GM23338 (cell line): ENCODE data around the gene ASB16. TPM values are rescaled to one million over a fixed set of nuclear protein-coding genes. Genes with fewer than 3 reads are reported as not detected.

Experiments
- ATAC-seq: fragments of 200-7000 bp; cut with Tn5 transposase; 3 replicates; pipeline ENCODE4 v1.9.1; 2020
- DNase-seq: peaks from one replicate; pipeline ENCODE4 v3.0.0-alpha.2; 2015; ENCODE audit warnings: low spot score
- H2AFZ ChIP-seq: fragments of 200-600 bp; sonication (generic); 2 replicates; pipeline ENCODE4 v1.8.0; 2016; ENCODE audit warnings: antibody characterized with exemption, mild to moderate bottlenecking, moderate library complexity
- H3F3A ChIP-seq: fragments of 200-600 bp; sonication (generic); replicated peaks from 2 replicates; pipeline ENCODE4 v1.8.0; 2017; ENCODE audit warnings: antibody characterized with exemption, mixed run types, low read depth
- H3K27ac ChIP-seq: fragments of 200-600 bp; sonication (generic); 2 replicates; pipeline ENCODE4 v1.6.1; 2016; ENCODE audit warnings: low read depth
- H3K27me3 ChIP-seq: fragments of 200-600 bp; sonication (generic); 2 replicates; pipeline ENCODE4 v1.8.0; 2016; ENCODE audit warnings: mild to moderate bottlenecking, mixed run types, moderate library complexity; ENCODE audit not compliant: insufficient read depth
- H3K36me3 ChIP-seq: fragments of 200-600 bp; sonication (generic); 2 replicates; pipeline ENCODE4 v1.8.0; 2016; ENCODE audit warnings: mild to moderate bottlenecking; ENCODE audit not compliant: insufficient read depth
- H3K4me1 ChIP-seq: fragments of 200-600 bp; sonication (generic); 2 replicates; pipeline ENCODE4 v1.8.0; 2016; ENCODE audit warnings: mild to moderate bottlenecking, moderate library complexity; ENCODE audit not compliant: insufficient read depth
- H3K4me2 ChIP-seq: fragments of 200-600 bp; sonication (generic); 2 replicates; pipeline ENCODE4 v1.7.1; 2017; ENCODE audit warnings: mixed run types
- H3K4me3 ChIP-seq: fragments of 200-600 bp; sonication (generic); 2 replicates; pipeline ENCODE4 v1.6.1; 2016; ENCODE audit warnings: mixed run types
- H3K79me2 ChIP-seq: fragments of 200-600 bp; sonication (generic); replicated peaks from 2 replicates; pipeline ENCODE4 v1.8.0; 2017; ENCODE audit warnings: mild to moderate bottlenecking; ENCODE audit not compliant: insufficient read depth
- H3K9me2 ChIP-seq: fragments of 200-600 bp; sonication (generic); 2 replicates; pipeline ENCODE4 v1.8.0; 2017; ENCODE audit not compliant: insufficient read depth
- H4K20me1 ChIP-seq: fragments of 200-600 bp; sonication (generic); replicated peaks from 2 replicates; pipeline ENCODE4 v1.8.0; 2017; ENCODE audit warnings: mild to moderate bottlenecking; ENCODE audit not compliant: insufficient read depth
- H3K27ac Mint-ChIP-seq: 2 replicates; pipeline ENCODE4 v1.8.0; 2020; ENCODE audit warnings: inconsistent platforms, mild to moderate bottlenecking, moderate library complexity, mixed read lengths
- H3K27me3 Mint-ChIP-seq: 3 replicates; pipeline ENCODE4 v1.8.0; 2022; ENCODE audit warnings: low read depth, mild to moderate bottlenecking, moderate library complexity, mixed read lengths, inconsistent platforms; ENCODE audit not compliant: insufficient read depth, poor library complexity
- H3K36me3 Mint-ChIP-seq: 3 replicates; pipeline ENCODE4 v1.8.0; 2021; ENCODE audit warnings: low read depth, mild to moderate bottlenecking, inconsistent platforms, moderate library complexity, mixed read lengths
- H3K4me1 Mint-ChIP-seq: 3 replicates; pipeline ENCODE4 v1.8.0; 2020; ENCODE audit warnings: mild to moderate bottlenecking, inconsistent platforms, mixed read lengths
- H3K4me3 Mint-ChIP-seq: 3 replicates; pipeline ENCODE4 v1.8.0; 2021; ENCODE audit warnings: moderate library complexity, mild to moderate bottlenecking, inconsistent platforms, mixed read lengths
- H3K9me3 Mint-ChIP-seq: 3 replicates; pipeline ENCODE4 v1.8.0; 2020; ENCODE audit warnings: moderate library complexity, mild to moderate bottlenecking, inconsistent platforms, mixed read lengths
- CREB1 ChIP-seq: fragments of 250-450 bp; sonication (Bioruptor Pico); IDR thresholded peaks from 2 replicates; pipeline ENCODE4 v1.5.0; 2020; ENCODE audit warnings: low read depth, mild to moderate bottlenecking, moderate library complexity
- EZH2 ChIP-seq: fragments of 200-600 bp; sonication (generic); IDR thresholded peaks from one replicate; pipeline ENCODE4 v1.8.0; 2017; ENCODE audit warnings: antibody characterized with exemption, mild to moderate bottlenecking, low read depth; ENCODE audit not compliant: unreplicated experiment
- EZH2phosphoT487 ChIP-seq: fragments of 200-600 bp; sonication (generic); IDR thresholded peaks from one replicate; pipeline ENCODE4 v1.8.1; 2018; ENCODE audit warnings: antibody characterized with exemption; ENCODE audit not compliant: unreplicated experiment
- JUNB ChIP-seq: IDR thresholded peaks from one replicate; pipeline ENCODE4 v1.6.1; 2016; ENCODE audit warnings: antibody characterized with exemption; ENCODE audit not compliant: unreplicated experiment
- NANOG ChIP-seq: IDR thresholded peaks from 2 replicates; pipeline ENCODE4 v1.6.1; 2016; ENCODE audit warnings: antibody characterized with exemption, borderline replicate concordance
- ZNF114 ChIP-seq: fragments of 250-450 bp; sonication (Bioruptor Pico); IDR thresholded peaks from 2 replicates; pipeline ENCODE4 v1.5.0; 2020; ENCODE audit warnings: mild to moderate bottlenecking, moderate library complexity
- ZNF331 ChIP-seq: fragments of 250-450 bp; sonication (Bioruptor Pico); IDR thresholded peaks from 2 replicates; pipeline ENCODE4 v1.5.0; 2020; ENCODE audit warnings: low read depth, mild to moderate bottlenecking, moderate library complexity
- polyA plus RNA-seq: library from polyadenylated mRNA; unstranded; fragments of >200 nt; fragmentation: Nextera tagmentation; extraction: Ambion mirVana; gene quantifications from 2 replicates; pipeline ENCODE4 v1.2.1, GENCODE V29; 2016
- total RNA-seq: library from RNA; depleted of rRNA; stranded (reverse); fragments of >200 nt; shearing (Covaris generic); gene quantifications from 2 replicates; pipeline ENCODE4 v1.2.3, GENCODE V29; 2014
- TF ChIP-seq, protein P1 (sequence below), 2 experiments: fragments of 200-600 bp in 1 of 2; sonication (generic) in 1 of 2; conservative IDR thresholded peaks; 2 replicates each; pipeline versions ENCODE4 v1.5.1 to v1.6.1; 2016 to 2017; ENCODE audit warnings: antibody characterized with exemption in 2 of 2, low read depth in 2 of 2, mild to moderate bottlenecking in 2 of 2, moderate library complexity in 1 of 2
- TF ChIP-seq, protein P2 (sequence below): IDR thresholded peaks from one replicate; pipeline ENCODE4 v1.6.1; 2018; ENCODE audit warnings: antibody characterized with exemption; ENCODE audit not compliant: unreplicated experiment
- TF ChIP-seq, protein P3 (sequence below): IDR thresholded peaks from 2 replicates; pipeline ENCODE4 v1.6.1; 2016; ENCODE audit warnings: antibody characterized with exemption

The ASB16 gene
- total and polyA plus RNA-seq, 2 experiments from 2014 or later = 0.47 TPM; not detected in 1

DNA sequence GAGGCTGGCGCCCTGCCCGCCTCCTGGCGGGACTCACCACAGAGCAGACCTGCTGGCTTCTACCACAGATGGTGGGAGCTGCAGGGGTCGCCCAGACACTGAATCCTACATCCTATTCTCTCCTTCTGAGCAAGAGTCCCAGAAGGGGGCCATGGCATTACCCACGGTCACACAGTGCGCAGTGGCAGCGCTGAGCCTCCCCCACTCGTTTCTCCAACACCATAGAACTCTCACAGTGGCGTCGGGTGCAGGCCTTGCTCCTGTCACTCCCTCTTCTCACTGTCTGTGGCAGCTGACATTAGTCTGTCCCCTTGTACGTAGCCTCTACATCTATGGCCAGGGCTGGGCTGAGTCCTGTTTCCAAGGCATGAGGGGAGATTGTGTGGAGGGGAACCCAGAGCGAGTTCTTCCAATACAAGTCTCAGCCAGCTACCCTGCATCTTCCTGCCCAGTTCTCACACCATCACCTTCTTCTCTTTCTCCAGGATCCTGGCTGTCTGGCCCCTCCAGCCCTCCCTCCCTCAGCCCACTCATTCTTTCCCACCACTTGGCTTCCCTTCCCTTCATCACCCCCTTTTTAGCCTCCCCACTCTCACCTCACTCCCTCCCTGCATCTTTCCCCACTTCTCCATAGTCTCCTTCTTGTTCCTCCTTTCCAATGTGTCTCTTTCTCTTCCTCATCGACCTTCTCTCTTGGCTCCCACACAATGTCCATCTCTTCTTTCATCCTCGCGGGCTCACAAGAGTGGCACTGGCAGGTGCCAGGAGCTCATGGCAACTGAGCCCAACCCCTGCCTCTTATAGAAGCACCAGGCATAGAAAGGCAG, 43.1 kb downstream of the ASB16 start:
- no peak overlapping the region for H3K4me3 ChIP-seq
- ATAC-seq (no peak), DNase-seq (no peak)
- H3K79me2 ChIP-seq = peaks cover 18% of the 10 kb centered on the region
- no peak overlapping the region for H3K4me2 ChIP-seq
- H3K9me2 ChIP-seq = no peaks in the 10 kb centered on the region
- no peaks in the 10 kb centered on the region for H3K27me3 ChIP-seq
- no peak overlapping the region; the same call in 2 of the 3 replicates for H3K4me3 Mint-ChIP-seq
- peaks cover 27% of the 10 kb centered on the region for H3K27me3 Mint-ChIP-seq
- no peaks in the 10 kb centered on the region for H3K9me3 Mint-ChIP-seq
- H3K36me3 ChIP-seq = peaks cover 26% of the 10 kb centered on the region
- peaks cover 82% of the 10 kb centered on the region for H3K36me3 Mint-ChIP-seq
- peaks cover 9% of the 10 kb centered on the region; the same call in 1 of the 2 replicates for H3K4me1 ChIP-seq
- TF ChIP-seq ZNF331 (0 out of 2 replicates have a peak, but pooled peaks have one; percentile 15), ZNF114 (CRISPR knock-in tag) (no peak)
- no peak overlapping the region for H3K27ac Mint-ChIP-seq
- no peak overlapping the region for H3K27ac ChIP-seq
- H4K20me1 ChIP-seq = peaks cover 8% of the 10 kb centered on the region
- H2AFZ ChIP-seq = no peak overlapping the region
- H3F3A ChIP-seq = peaks cover 33% of the 10 kb centered on the region; the same call in 1 of the 2 replicates
- peaks cover 24% of the 10 kb centered on the region for H3K4me1 Mint-ChIP-seq

DNA sequence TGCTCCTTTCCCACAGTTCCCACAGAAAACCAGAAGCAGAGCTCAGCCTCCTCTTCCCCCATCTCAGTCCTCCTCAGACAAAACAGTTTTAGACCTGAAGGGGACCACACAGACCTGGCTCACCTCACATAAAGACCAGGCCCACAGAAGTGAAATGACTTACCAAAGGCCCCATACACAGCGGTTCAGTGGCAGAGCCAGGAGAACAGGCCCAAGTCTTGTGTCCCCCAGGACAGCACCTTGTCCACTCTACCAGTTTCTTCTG, 43.7 kb downstream of the ASB16 start:
- peaks cover 30% of the 10 kb centered on the region; the same call in 1 of the 2 replicates for H3F3A ChIP-seq
- peaks cover 21% of the 10 kb centered on the region for H3K36me3 ChIP-seq
- no peaks in the 10 kb centered on the region for H3K9me2 ChIP-seq
- no peak for DNase-seq
- Mint-ChIP-seq H3K36me3 (peaks cover 76% of the 10 kb centered on the region), H3K27me3 (peaks cover 23% of the 10 kb centered on the region), H3K4me1 (peaks cover 24% of the 10 kb centered on the region), H3K4me3 (no peak overlapping the region; the same call in 2 of the 3 replicates), H3K9me3 (no peaks in the 10 kb centered on the region), H3K27ac (no peak overlapping the region)
- H3K79me2 ChIP-seq = peaks cover 18% of the 10 kb centered on the region
- H3K4me3 ChIP-seq = no peak overlapping the region
- H3K4me2 ChIP-seq = no peak overlapping the region
- H3K4me1 ChIP-seq = peaks cover 9% of the 10 kb centered on the region; the same call in 1 of the 2 replicates
- peaks cover 6% of the 10 kb centered on the region for H4K20me1 ChIP-seq
- no peaks in the 10 kb centered on the region for H3K27me3 ChIP-seq
- no peak overlapping the region for H3K27ac ChIP-seq
- ATAC-seq = no peak
- no peak overlapping the region for H2AFZ ChIP-seq
- TF ChIP-seq EZH2 (no peak), ZNF331 (no peak), NANOG (no peak), EZH2phosphoT487 (no peak), CREB1 (CRISPR knock-in tag) (no peak), JUNB (no peak)
- TF ChIP-seq, protein P1, sequence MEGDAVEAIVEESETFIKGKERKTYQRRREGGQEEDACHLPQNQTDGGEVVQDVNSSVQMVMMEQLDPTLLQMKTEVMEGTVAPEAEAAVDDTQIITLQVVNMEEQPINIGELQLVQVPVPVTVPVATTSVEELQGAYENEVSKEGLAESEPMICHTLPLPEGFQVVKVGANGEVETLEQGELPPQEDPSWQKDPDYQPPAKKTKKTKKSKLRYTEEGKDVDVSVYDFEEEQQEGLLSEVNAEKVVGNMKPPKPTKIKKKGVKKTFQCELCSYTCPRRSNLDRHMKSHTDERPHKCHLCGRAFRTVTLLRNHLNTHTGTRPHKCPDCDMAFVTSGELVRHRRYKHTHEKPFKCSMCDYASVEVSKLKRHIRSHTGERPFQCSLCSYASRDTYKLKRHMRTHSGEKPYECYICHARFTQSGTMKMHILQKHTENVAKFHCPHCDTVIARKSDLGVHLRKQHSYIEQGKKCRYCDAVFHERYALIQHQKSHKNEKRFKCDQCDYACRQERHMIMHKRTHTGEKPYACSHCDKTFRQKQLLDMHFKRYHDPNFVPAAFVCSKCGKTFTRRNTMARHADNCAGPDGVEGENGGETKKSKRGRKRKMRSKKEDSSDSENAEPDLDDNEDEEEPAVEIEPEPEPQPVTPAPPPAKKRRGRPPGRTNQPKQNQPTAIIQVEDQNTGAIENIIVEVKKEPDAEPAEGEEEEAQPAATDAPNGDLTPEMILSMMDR (conservative IDR thresholded peaks at IDR 0.05; ENCODE audit: low read depth in 2 of 2) = no peak
- TF ChIP-seq, protein P2, sequence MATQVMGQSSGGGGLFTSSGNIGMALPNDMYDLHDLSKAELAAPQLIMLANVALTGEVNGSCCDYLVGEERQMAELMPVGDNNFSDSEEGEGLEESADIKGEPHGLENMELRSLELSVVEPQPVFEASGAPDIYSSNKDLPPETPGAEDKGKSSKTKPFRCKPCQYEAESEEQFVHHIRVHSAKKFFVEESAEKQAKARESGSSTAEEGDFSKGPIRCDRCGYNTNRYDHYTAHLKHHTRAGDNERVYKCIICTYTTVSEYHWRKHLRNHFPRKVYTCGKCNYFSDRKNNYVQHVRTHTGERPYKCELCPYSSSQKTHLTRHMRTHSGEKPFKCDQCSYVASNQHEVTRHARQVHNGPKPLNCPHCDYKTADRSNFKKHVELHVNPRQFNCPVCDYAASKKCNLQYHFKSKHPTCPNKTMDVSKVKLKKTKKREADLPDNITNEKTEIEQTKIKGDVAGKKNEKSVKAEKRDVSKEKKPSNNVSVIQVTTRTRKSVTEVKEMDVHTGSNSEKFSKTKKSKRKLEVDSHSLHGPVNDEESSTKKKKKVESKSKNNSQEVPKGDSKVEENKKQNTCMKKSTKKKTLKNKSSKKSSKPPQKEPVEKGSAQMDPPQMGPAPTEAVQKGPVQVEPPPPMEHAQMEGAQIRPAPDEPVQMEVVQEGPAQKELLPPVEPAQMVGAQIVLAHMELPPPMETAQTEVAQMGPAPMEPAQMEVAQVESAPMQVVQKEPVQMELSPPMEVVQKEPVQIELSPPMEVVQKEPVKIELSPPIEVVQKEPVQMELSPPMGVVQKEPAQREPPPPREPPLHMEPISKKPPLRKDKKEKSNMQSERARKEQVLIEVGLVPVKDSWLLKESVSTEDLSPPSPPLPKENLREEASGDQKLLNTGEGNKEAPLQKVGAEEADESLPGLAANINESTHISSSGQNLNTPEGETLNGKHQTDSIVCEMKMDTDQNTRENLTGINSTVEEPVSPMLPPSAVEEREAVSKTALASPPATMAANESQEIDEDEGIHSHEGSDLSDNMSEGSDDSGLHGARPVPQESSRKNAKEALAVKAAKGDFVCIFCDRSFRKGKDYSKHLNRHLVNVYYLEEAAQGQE = no peak
- TF ChIP-seq, protein P3, sequence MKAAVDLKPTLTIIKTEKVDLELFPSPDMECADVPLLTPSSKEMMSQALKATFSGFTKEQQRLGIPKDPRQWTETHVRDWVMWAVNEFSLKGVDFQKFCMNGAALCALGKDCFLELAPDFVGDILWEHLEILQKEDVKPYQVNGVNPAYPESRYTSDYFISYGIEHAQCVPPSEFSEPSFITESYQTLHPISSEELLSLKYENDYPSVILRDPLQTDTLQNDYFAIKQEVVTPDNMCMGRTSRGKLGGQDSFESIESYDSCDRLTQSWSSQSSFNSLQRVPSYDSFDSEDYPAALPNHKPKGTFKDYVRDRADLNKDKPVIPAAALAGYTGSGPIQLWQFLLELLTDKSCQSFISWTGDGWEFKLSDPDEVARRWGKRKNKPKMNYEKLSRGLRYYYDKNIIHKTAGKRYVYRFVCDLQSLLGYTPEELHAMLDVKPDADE = no peak
